ENCODE measurements around the gene RNF207. TPM values are rescaled to one million over a fixed set of nuclear protein-coding genes. Genes with fewer than 3 reads are reported as not detected.
A peak's percentile ranks its signal among the peaks of the same experiment; 100 is the strongest.

Gene RNF207
- polyA plus RNA-seq, 1 of the 3 experiments (the other 2 are of a cell fraction) = 25.4 TPM

DNA sequence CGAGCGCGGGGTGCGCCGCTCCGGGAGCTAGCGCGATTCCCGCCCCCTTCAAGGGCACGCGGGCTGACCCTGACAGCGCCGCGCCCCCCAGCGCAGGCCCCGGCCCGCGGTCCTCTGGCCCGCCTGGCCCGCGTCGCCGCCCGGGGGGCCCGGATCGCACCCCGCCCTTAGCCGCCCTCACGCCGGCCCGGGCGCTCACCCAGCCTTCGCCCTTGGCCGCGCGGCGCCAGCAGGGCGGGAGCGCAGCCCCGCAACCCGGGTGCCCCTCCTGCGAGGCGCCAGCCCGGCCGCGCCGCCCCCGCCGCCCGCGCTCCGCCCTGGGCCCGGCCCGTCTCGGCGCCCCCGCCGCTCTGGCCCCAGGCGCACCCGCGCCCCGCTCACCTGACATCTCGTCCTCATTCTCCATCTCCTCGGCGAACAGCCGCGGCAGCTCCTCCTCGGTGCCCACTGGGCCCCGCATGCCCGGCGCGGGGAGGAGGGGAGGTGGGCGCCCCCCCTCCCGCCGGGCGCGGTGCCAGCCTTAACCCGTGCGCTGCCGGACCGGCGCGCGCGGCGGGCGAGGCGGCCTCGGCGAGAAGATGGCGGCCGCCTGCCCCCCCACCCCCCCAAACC is 26.2 kb upstream of the RNF207 start (continued):
- TF ChIP-seq, protein P1, sequence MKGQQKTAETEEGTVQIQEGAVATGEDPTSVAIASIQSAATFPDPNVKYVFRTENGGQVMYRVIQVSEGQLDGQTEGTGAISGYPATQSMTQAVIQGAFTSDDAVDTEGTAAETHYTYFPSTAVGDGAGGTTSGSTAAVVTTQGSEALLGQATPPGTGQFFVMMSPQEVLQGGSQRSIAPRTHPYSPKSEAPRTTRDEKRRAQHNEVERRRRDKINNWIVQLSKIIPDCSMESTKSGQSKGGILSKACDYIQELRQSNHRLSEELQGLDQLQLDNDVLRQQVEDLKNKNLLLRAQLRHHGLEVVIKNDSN (IDR thresholded peaks at IDR 0.05; ENCODE audit: borderline replicate concordance, low read depth) = no peak

DNA sequence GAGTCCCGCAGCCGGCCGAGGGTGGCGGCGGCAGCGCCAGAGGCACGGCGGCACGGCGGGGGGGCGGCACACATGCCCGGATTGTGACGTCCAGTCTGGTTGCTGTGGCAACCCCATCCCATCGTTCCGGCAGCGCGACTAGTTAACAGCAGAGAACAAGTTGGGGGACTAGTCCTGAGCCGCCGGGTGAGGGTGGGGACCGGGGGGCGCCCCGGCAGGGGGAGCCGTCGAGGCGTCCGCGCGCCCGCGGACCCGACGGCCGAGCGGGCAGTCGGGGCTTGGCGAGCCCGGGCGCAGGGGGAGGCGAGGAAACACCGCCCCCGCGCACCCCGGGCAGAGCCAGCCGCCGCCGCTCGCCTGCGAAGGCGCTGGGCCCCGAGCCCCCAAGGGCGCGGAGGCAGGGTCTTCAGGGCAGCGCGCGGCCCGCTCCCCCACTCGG is 25.6 kb upstream of the RNF207 start, which contains the start of gene CHD5:
CHD5 (minus strand) TSS at position 54 of the 439 bp plus-strand sequence. CDS start 298 bp downstream, outside the sequence.
- peak within 1 kb of the TSS; percentile 19; the same call in 1 of the 2 replicates for H3K4me2 ChIP-seq
- no peaks in the 10 kb centered on the region for H3K9me3 ChIP-seq
- peaks cover 3 to 13% of the 10 kb centered on the region in 2 experiments for H3K36me3 ChIP-seq (replicated peaks in 1 of 2; ENCODE audit: control insufficient read depth in 1 of 2, insufficient read depth in 2 of 2, low read length in 1 of 2)
- no peaks in the 10 kb centered on the region for H3K9me2 ChIP-seq
- H4K20me1 ChIP-seq (ENCODE audit: insufficient read depth) = peaks cover 18% of the 10 kb centered on the region
- no peak within 1 kb of the TSS for H3K9ac ChIP-seq
- TF ChIP-seq, protein P2, sequence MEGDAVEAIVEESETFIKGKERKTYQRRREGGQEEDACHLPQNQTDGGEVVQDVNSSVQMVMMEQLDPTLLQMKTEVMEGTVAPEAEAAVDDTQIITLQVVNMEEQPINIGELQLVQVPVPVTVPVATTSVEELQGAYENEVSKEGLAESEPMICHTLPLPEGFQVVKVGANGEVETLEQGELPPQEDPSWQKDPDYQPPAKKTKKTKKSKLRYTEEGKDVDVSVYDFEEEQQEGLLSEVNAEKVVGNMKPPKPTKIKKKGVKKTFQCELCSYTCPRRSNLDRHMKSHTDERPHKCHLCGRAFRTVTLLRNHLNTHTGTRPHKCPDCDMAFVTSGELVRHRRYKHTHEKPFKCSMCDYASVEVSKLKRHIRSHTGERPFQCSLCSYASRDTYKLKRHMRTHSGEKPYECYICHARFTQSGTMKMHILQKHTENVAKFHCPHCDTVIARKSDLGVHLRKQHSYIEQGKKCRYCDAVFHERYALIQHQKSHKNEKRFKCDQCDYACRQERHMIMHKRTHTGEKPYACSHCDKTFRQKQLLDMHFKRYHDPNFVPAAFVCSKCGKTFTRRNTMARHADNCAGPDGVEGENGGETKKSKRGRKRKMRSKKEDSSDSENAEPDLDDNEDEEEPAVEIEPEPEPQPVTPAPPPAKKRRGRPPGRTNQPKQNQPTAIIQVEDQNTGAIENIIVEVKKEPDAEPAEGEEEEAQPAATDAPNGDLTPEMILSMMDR (IDR thresholded peaks at IDR 0.05) = 0 out of 2 replicates have a peak, but pooled peaks have one; percentile 20
- TF ChIP-seq, protein P3, sequence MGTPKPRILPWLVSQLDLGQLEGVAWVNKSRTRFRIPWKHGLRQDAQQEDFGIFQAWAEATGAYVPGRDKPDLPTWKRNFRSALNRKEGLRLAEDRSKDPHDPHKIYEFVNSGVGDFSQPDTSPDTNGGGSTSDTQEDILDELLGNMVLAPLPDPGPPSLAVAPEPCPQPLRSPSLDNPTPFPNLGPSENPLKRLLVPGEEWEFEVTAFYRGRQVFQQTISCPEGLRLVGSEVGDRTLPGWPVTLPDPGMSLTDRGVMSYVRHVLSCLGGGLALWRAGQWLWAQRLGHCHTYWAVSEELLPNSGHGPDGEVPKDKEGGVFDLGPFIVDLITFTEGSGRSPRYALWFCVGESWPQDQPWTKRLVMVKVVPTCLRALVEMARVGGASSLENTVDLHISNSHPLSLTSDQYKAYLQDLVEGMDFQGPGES (IDR thresholded peaks at IDR 0.05; ENCODE audit: low read depth, low read length) = no peak
- TF ChIP-seq RAD21 (IDR thresholded peaks at IDR 0.05; ENCODE audit: low read length) (no peak), MXI1 (IDR thresholded peaks at IDR 0.05; ENCODE audit: low read depth, low read length) (no peak), SIN3A (IDR thresholded peaks at IDR 0.05; ENCODE audit: borderline replicate concordance, low read depth, low read length) (no peak), GATA2 (CRISPR knock-in tag; IDR thresholded peaks at IDR 0.05) (no peak)
- TF ChIP-seq, protein P4, sequence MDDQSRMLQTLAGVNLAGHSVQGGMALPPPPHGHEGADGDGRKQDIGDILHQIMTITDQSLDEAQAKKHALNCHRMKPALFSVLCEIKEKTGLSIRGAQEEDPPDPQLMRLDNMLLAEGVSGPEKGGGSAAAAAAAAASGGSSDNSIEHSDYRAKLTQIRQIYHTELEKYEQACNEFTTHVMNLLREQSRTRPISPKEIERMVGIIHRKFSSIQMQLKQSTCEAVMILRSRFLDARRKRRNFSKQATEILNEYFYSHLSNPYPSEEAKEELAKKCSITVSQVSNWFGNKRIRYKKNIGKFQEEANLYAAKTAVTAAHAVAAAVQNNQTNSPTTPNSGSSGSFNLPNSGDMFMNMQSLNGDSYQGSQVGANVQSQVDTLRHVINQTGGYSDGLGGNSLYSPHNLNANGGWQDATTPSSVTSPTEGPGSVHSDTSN (IDR thresholded peaks at IDR 0.05) = no peak
- TF ChIP-seq, protein P5, sequence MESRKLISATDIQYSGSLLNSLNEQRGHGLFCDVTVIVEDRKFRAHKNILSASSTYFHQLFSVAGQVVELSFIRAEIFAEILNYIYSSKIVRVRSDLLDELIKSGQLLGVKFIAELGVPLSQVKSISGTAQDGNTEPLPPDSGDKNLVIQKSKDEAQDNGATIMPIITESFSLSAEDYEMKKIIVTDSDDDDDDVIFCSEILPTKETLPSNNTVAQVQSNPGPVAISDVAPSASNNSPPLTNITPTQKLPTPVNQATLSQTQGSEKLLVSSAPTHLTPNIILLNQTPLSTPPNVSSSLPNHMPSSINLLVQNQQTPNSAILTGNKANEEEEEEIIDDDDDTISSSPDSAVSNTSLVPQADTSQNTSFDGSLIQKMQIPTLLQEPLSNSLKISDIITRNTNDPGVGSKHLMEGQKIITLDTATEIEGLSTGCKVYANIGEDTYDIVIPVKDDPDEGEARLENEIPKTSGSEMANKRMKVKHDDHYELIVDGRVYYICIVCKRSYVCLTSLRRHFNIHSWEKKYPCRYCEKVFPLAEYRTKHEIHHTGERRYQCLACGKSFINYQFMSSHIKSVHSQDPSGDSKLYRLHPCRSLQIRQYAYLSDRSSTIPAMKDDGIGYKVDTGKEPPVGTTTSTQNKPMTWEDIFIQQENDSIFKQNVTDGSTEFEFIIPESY (IDR thresholded peaks at IDR 0.05; ENCODE audit: borderline replicate concordance, low read depth) = no peak
- ChIA-PET POLR2A (no interaction called here), CTCF (interaction anchor here (0.9 to 6.0 kb wide), 8 partner anchors 10 to 146 kb away, joined by 3 to 52 read pairs (median 4); partner anchors contain the start of gene RPL22)
- no peaks in the 10 kb centered on the region for H3K79me2 ChIP-seq (ENCODE audit: insufficient read depth)
- peaks cover 17% of the 10 kb centered on the region for H3F3A ChIP-seq (replicated peaks; ENCODE audit: insufficient read depth)
- H2AFZ ChIP-seq (ENCODE audit: low read depth) = no peak within 1 kb of the TSS
- no peak within 1 kb of the TSS for H3K27ac ChIP-seq (ENCODE audit: low read depth in 2 of 2, low read length in 1 of 2)
- peaks cover 0 to 6% of the 10 kb centered on the region in 2 experiments; a peak in 1 of 4 replicates for H3K4me1 ChIP-seq (ENCODE audit: control insufficient read depth in 1 of 2, insufficient read depth in 2 of 2, low read depth in 1 of 2, low read length in 1 of 2)
- H3K4me3 ChIP-seq (ENCODE audit: low read depth in 2 of 2, low read length in 1 of 2) = peak within 1 kb of the TSS in 1 of 2 experiments; percentile 45; a peak in 2 of 4 replicates
- peaks cover 8% of the 10 kb centered on the region; the same call in 1 of the 2 replicates for H3K27me3 ChIP-seq (ENCODE audit: insufficient read depth)
- peak; percentile 82 for DNase-seq
- WGBS (ENCODE audit: low lambda C conversion rate) = no CpG with 5 or more reads among the region's 57 CpGs

All from SK-N-SH (cell line).